Lung (tissue), 12 donors: ENCODE measurements around the gene MINK1. TPM values are rescaled to one million over a fixed set of nuclear protein-coding genes. Genes with fewer than 3 reads are reported as not detected.

Experiments
- ATAC-seq: fragments of 200-7000 bp; cut with Tn5 transposase; one replicate; pipeline ENCODE4 v1.9.1; 2020; ENCODE audit warnings: moderate number of reproducible peaks; ENCODE audit not compliant: insufficient read depth, low FRiP score
- DNase-seq, 3 donors: peaks; one replicate each; pipeline ENCODE4 v3.0.0-alpha.2; 2013 to 2017
- H3K27ac ChIP-seq, 2 donors: one replicate each; pipeline ENCODE4 v1.5.1; 2013; ENCODE audit warnings: mild to moderate bottlenecking in 2 of 2, moderate library complexity in 2 of 2, control low read depth in 1 of 2, inconsistent platforms in 1 of 2, low read depth in 1 of 2, low read length in 1 of 2
- H3K27me3 ChIP-seq, 3 donors: one replicate each; pipeline ENCODE4 v1.5.1; 2013; ENCODE audit warnings: low read length in 2 of 3; ENCODE audit not compliant: control insufficient read depth in 3 of 3, insufficient read depth in 3 of 3
- H3K36me3 ChIP-seq, 4 donors: one replicate each; pipeline ENCODE4 v1.5.1; 2013; ENCODE audit warnings: low read length in 4 of 4, mild to moderate bottlenecking in 1 of 4, moderate library complexity in 1 of 4; ENCODE audit not compliant: control insufficient read depth in 4 of 4, insufficient read depth in 4 of 4
- H3K4me1 ChIP-seq, 5 donors: one replicate each; pipeline ENCODE4 v1.5.1; 2013; ENCODE audit warnings: low read length in 5 of 5, mild to moderate bottlenecking in 2 of 5, moderate library complexity in 1 of 5; ENCODE audit not compliant: control insufficient read depth in 5 of 5, insufficient read depth in 5 of 5
- H3K4me3 ChIP-seq: one replicate; pipeline ENCODE4 v1.5.1; 2013; ENCODE audit warnings: mild to moderate bottlenecking, control low read depth, moderate library complexity
- H3K9ac ChIP-seq, 2 donors: one replicate each; pipeline ENCODE4 v1.5.1; 2013; ENCODE audit warnings: low read length in 2 of 2, control low read depth in 1 of 2; ENCODE audit not compliant: insufficient read depth in 1 of 2
- H3K9me3 ChIP-seq, 4 donors: one replicate each; pipeline ENCODE4 v1.5.1; 2013; ENCODE audit warnings: low read length in 3 of 4, mild to moderate bottlenecking in 1 of 4, moderate library complexity in 1 of 4; ENCODE audit not compliant: control insufficient read depth in 4 of 4, insufficient read depth in 3 of 4
- CTCF ChIP-seq: IDR thresholded peaks from 2 replicates; pipeline ENCODE4 v1.5.1; 2012; ENCODE audit warnings: mild to moderate bottlenecking; ENCODE audit errors: control extremely low read depth, extremely low read depth
- whole genome bisulfite sequencing, 2 donors: extraction: QIAGEN DNeasy Blood & Tissue Kit; methylation state at CpG; one replicate each; pipeline ENCODE4 v1.1.7; 2013; 5-methylcytosine and 5-hydroxymethylcytosine counted together
- polyA plus RNA-seq, 2 donors: library from polyadenylated mRNA; stranded (reverse); fragments of 200-250 nt; gene quantifications; one replicate each; pipeline ENCODE4 v1.2.1, GENCODE V29; 2013
- total RNA-seq, 2 donors: library from RNA; depleted of rRNA in 1 of 2; stranded (reverse); fragments of >200 nt in 1 of 2; gene quantifications; one replicate each; pipeline ENCODE4 v1.2.1, GENCODE V29; 2014 to 2021
- donor health status: control.
- donor health status: control.
- donor health status: Bipolar disorder and iron deficiency.
- donor health status: healthy.
- donor health status: DM: yes; HTN: yes; CAD: no.

The MINK1 gene
- total and polyA plus RNA-seq, 4 donors: 36.5 to 95.4 (median 51.0) TPM

- TF ChIP-seq CTCF: no peak
- Histone ChIP-seq H3K27ac (no peak overlapping the region), H3K9ac (no peak overlapping the region), H3K9me3 (peaks cover 0 to 2% (median 0%) of the 10 kb centered on the region in 4 donors), H3K27me3 (peaks cover 0 to 44% (median 33%) of the 10 kb centered on the region in 3 donors), H3K4me3 (no peak overlapping the region), H3K36me3 (no peaks in the 10 kb centered on the region), H3K4me1 (peaks cover 4 to 33% (median 17%) of the 10 kb centered on the region in 5 donors)
- WGBS, 2 donors: 14 to 17% methylated on average over 6 of the region's 6 CpGs
- DNase-seq (no peak), ATAC-seq (no peak)
Measured at GRCh38 chr17:4786516-4786915, 46.6 kb upstream of the MINK1 start.

DNA sequence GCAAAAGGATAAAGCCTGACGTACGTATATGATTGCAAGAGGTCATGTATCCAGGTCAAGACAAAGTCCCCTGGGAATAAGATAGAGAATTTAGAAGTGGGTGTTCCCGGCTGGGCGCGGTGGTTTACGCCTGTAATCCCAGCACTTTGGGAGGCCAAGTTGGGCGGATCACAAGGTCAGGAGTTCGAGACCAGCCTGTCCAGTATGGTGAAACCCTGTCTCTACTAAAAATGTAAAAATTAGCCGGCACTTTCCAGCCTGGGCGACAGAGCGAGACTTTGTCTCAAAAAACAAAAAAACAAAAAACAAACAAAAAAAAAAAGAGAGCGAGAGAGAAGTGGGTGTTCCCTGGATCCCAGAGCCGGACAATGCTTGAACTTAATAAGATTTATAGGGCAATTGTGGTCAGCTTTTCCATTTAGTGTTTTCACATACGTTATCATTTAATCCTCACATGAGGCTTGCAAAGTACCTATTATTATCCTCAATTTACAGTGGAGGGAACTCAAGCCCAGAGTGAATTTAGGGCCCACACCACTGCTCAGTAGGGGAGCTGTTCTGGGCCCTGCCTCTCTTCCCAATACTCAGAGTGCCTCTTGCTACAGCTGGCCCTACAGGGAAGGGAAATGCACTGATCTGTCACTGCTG is 44.9 kb upstream of the MINK1 start:
- no peak for DNase-seq
- Histone ChIP-seq H3K4me1 (peaks cover 4 to 33% (median 17%) of the 10 kb centered on the region in 5 donors), H3K27ac (peak overlapping the region in 1 of 2 donors; percentile 42), H3K36me3 (no peaks in the 10 kb centered on the region), H3K27me3 (peaks cover 0 to 32% (median 24%) of the 10 kb centered on the region in 3 donors), H3K9me3 (no peaks in the 10 kb centered on the region), H3K4me3 (no peak overlapping the region), H3K9ac (no peak overlapping the region)
- ATAC-seq: no peak
- 78 to 83% methylated on average over 14 of the region's 14 CpGs for WGBS, 2 donors
- no peak for TF ChIP-seq CTCF

- H3K36me3 ChIP-seq: no peaks in the 10 kb centered on the region
- ATAC-seq (no peak), DNase-seq (no peak)
- peak within 1 kb of the TSS; percentile 50 for H3K4me3 ChIP-seq
- TF ChIP-seq CTCF: no peak
- H3K27ac ChIP-seq: peak within 1 kb of the TSS; percentile 91 to 97
- WGBS, 2 donors: 19 to 35% methylated on average over 58 to 62 of the region's 62 CpGs
- peaks cover 0 to 25% (median 17%) of the 10 kb centered on the region in 3 donors for H3K27me3 ChIP-seq
- H3K4me1 ChIP-seq: peaks cover 4 to 33% (median 17%) of the 10 kb centered on the region in 5 donors
- peak within 1 kb of the TSS in 1 of 2 donors; percentile 17 for H3K9ac ChIP-seq
- H3K9me3 ChIP-seq: no peaks in the 10 kb centered on the region
Measured at GRCh38 chr17:4788807-4789700, 44.1 kb upstream of the MINK1 start, which contains the start of gene GLTPD2. GLTPD2 (plus strand) TSS chr17:4788964; CDS start chr17:4789012, 48 bp downstream.
